DND-41 (cell line): ENCODE results near the gene PALB2.

Experiments
- EZH2 ChIP-seq: IDR thresholded peaks from 3 replicates; pipeline ENCODE4 v1.6.1; 2012; ENCODE audit warnings: borderline replicate concordance, low read depth, mild to moderate bottlenecking, moderate library complexity, low read length, inconsistent platforms; ENCODE audit not compliant: severe bottlenecking
- TF ChIP-seq, protein P1 (sequence below): IDR thresholded peaks from 2 replicates; pipeline ENCODE4 v1.5.1; 2012; ENCODE audit warnings: borderline replicate concordance, low read length, moderate library complexity, mild to moderate bottlenecking; ENCODE audit not compliant: poor library complexity, severe bottlenecking; ENCODE audit errors: extremely low read depth

DNA sequence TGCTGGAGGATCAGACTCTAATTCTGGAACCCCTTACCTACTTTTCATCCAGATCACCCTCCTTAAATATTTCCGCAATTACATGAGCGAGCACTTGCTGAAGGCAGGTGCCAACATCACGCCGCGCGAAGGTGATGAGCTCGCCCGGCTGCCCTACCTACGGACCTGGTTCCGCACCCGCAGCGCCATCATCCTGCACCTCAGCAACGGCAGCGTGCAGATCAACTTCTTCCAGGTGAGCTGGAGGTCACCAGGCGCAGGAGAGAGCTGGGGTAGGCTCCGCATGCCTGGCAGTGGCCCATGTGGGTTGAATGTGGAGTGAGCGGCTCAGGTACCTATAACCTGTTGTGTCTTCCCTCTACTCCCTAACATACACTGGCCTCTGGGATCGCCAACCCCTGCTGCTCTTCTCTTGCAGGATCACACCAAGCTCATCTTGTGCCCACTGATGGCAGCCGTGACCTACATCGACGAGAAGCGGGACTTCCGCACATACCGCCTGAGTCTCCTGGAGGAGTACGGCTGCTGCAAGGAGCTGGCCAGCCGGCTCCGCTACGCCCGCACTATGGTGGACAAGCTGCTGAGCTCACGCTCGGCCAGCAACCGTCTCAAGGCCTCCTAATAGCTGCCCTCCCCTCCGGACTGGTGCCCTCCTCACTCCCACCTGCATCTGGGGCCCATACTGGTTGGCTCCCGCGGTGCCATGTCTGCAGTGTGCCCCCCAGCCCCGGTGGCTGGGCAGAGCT lies 48.5 kb upstream of the PALB2 start:
- TF ChIP-seq, protein P1, sequence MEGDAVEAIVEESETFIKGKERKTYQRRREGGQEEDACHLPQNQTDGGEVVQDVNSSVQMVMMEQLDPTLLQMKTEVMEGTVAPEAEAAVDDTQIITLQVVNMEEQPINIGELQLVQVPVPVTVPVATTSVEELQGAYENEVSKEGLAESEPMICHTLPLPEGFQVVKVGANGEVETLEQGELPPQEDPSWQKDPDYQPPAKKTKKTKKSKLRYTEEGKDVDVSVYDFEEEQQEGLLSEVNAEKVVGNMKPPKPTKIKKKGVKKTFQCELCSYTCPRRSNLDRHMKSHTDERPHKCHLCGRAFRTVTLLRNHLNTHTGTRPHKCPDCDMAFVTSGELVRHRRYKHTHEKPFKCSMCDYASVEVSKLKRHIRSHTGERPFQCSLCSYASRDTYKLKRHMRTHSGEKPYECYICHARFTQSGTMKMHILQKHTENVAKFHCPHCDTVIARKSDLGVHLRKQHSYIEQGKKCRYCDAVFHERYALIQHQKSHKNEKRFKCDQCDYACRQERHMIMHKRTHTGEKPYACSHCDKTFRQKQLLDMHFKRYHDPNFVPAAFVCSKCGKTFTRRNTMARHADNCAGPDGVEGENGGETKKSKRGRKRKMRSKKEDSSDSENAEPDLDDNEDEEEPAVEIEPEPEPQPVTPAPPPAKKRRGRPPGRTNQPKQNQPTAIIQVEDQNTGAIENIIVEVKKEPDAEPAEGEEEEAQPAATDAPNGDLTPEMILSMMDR, result no peak
- no peak for TF ChIP-seq EZH2
